Transverse colon (tissue), 4 donors: ENCODE data around the gene PET100.

Experiments used
- CTCF ChIP-seq, 5 experiments: fragments of 200-600 bp in 3 of 5; fragments of 450-650 bp in 2 of 5; sonication (generic) in 3 of 5; IDR thresholded peaks; 1 replicate in 2 of 5; 2 replicates in 3 of 5; pipeline ENCODE4 v1.5.1; 2016 to 2017; ENCODE audit warnings: antibody characterized with exemption in 5 of 5, inconsistent platforms in 3 of 5, mild to moderate bottlenecking in 2 of 5, moderate library complexity in 1 of 5
- EP300 ChIP-seq: sonication (generic); formaldehyde crosslinking; IDR thresholded peaks from one replicate; pipeline ENCODE4 v1.6.1; 2017; ENCODE audit warnings: antibody characterized with exemption, low read depth
- POLR2A ChIP-seq: fragments of 450-650 bp; IDR thresholded peaks from one replicate; pipeline ENCODE4 v1.6.1; 2016; ENCODE audit warnings: antibody characterized with exemption, mild to moderate bottlenecking, moderate library complexity
- POLR2AphosphoS5 ChIP-seq, 3 donors: sonication (generic); formaldehyde crosslinking; IDR thresholded peaks; one replicate each; pipeline ENCODE4 v1.6.1; 2016; ENCODE audit warnings: antibody characterized with exemption in 3 of 3

- TF ChIP-seq CTCF (IDR thresholded peaks at IDR 0.05), result no peak
- no peak for TF ChIP-seq POLR2A
- no peak for TF ChIP-seq EP300
- TF ChIP-seq POLR2AphosphoS5 (IDR thresholded peaks at IDR 0.05), result no peak
Observed at GRCh38 chr19:7602240-7602934, 27.2 kb upstream of the PET100 start.
